GM18909 (cell line): Measurements from ENCODE around the gene MAG.

Experiments
- ATAC-seq: cut with Tn5 transposase; IDR thresholded peaks from one replicate; pipeline ENCODE4 v1.9.1; 2021; ENCODE audit warnings: mild to moderate bottlenecking; ENCODE audit not compliant: unreplicated experiment, poor library complexity

MAG gene

GRCh38 chr19:35296644-35297514 is 4.9 kb downstream of the MAG start:
- ATAC-seq = no peak

GRCh38 chr19:35297515-35297848 is 5.5 kb downstream of the MAG start:
- no peak for ATAC-seq

- no peak for ATAC-seq
These were observed 6.0 kb downstream of the MAG start for GRCh38 chr19:35297922-35298321.

GRCh38 chr19:35298561-35298972 is 6.6 kb downstream of the MAG start:
- no peak for ATAC-seq

GRCh38 chr19:35299523-35300338 is 7.8 kb downstream of the MAG start:
- no peak for ATAC-seq

- ATAC-seq = no peak
These were observed 8.3 kb downstream of the MAG start for GRCh38 chr19:35300339-35300649.

GRCh38 chr19:35301961-35302360 is 10.0 kb downstream of the MAG start:
- ATAC-seq = no peak

GRCh38 chr19:35302446-35302845 is 10.5 kb downstream of the MAG start:
- ATAC-seq = no peak

- ATAC-seq = no peak
These were observed 11.5 kb downstream of the MAG start for GRCh38 chr19:35303357-35303915.

GRCh38 chr19:35304036-35304435 is 12.1 kb downstream of the MAG start:
- no peak for ATAC-seq

- no peak for ATAC-seq
These were observed 13.2 kb downstream of the MAG start for GRCh38 chr19:35305181-35305580.

GRCh38 chr19:35306473-35307246 is 14.7 kb downstream of the MAG start:
- ATAC-seq = no peak

- no peak for ATAC-seq
These were observed 16.0 kb downstream of the MAG start for GRCh38 chr19:35307931-35308330.

- ATAC-seq = no peak
These were observed 16.9 kb downstream of the MAG start for GRCh38 chr19:35308910-35309309.

GRCh38 chr19:35309481-35310279 is 17.7 kb downstream of the MAG start:
- ATAC-seq = no peak

- no peak for ATAC-seq
These were observed 18.4 kb downstream of the MAG start for GRCh38 chr19:35310331-35310730.

GRCh38 chr19:35310811-35311465 is 19.0 kb downstream of the MAG start:
- ATAC-seq = no peak

- ATAC-seq = no peak
These were observed 20.1 kb downstream of the MAG start for GRCh38 chr19:35311901-35312665.

GRCh38 chr19:35313587-35313986 is 21.6 kb downstream of the MAG start:
- ATAC-seq = no peak
